HCT116 (cell line): ENCODE data around the gene PDIK1L. TPM values are rescaled to one million over a fixed set of nuclear protein-coding genes. Genes with fewer than 3 reads are reported as not detected.

Experiments used
- ATAC-seq: fragments of 200-7000 bp; cut with Tn5 transposase; 2 replicates; pipeline ENCODE4 v1.9.1; 2020; ENCODE audit warnings: mild to moderate bottlenecking, moderate library complexity
- BruUV-seq: library from RNA; stranded (reverse); fragments of 400-500 nt; replicated peaks from 2 replicates; lab custom pipeline; 2021; lab: Mats Ljungman, UMichigan
- CTCF ChIA-PET: fragments of 300-600 bp; sonication (Branson Sonifier 250); formaldehyde crosslinking; loops from one replicate; lab custom pipeline; 2021; ENCODE audit warnings: antibody characterized with exemption; lab: Charles Lee
- POLR2A ChIA-PET: fragments of 300-600, 350-600 bp; sonication (Branson Sonifier 250); formaldehyde crosslinking; loops from one replicate; lab custom pipeline; 2021; ENCODE audit warnings: antibody characterized with exemption; lab: Charles Lee
- RAD21 ChIA-PET, 2 experiments: fragments of 300-600 bp; sonication (Branson Sonifier 250); formaldehyde crosslinking; loops; one replicate each; lab custom pipeline; 2023; ENCODE audit warnings: low total read pairs in 2 of 2; ENCODE audit not compliant: uncharacterized antibody in 2 of 2, unreplicated experiment in 2 of 2, low non-redundant PET in 1 of 2; lab: Charles Lee
- DNase-seq: peaks from one replicate; pipeline ENCODE4 v3.0.0-alpha.2; 2010; ENCODE audit warnings: low read depth, low spot score
- H2AFZ ChIP-seq: fragments of 200-600 bp; shearing (Covaris generic), sonication (generic); 2 replicates; pipeline ENCODE4 v1.6.1; 2017; ENCODE audit warnings: low read depth, mixed run types, mixed read lengths, antibody characterized with exemption, low read length; ENCODE audit not compliant: poor library complexity, severe bottlenecking
- H3K27ac ChIP-seq: 2 replicates; pipeline ENCODE4 v1.5.1; 2012; ENCODE audit warnings: low read depth, low read length
- H3K27me3 ChIP-seq: fragments of 200-600 bp; sonication (generic); 2 replicates; pipeline ENCODE4 v1.6.1; 2016; ENCODE audit warnings: mixed run types, low read length, mixed read lengths; ENCODE audit not compliant: insufficient read depth
- H3K36me3 ChIP-seq, 2 experiments: fragments of 200-500 bp in 1 of 2; fragments of 200-600 bp in 1 of 2; sonication (Bioruptor generic) in 1 of 2; sonication (generic) in 1 of 2; 2 replicates each; pipeline versions ENCODE4 v1.5.1 to v1.6.1; 2014 to 2016; ENCODE audit warnings: low read length in 2 of 2, inconsistent platforms in 1 of 2, mixed read lengths in 1 of 2, mixed run types in 1 of 2; ENCODE audit not compliant: insufficient read depth in 2 of 2, control insufficient read depth in 1 of 2
- H3K4me1 ChIP-seq, 2 experiments: fragments of 200-600 bp in 1 of 2; sonication (generic) in 1 of 2; 2 replicates each; pipeline versions ENCODE4 v1.5.1 to v1.6.1; 2012 to 2017; ENCODE audit warnings: low read length in 2 of 2, inconsistent platforms in 1 of 2, mild to moderate bottlenecking in 1 of 2, mixed read lengths in 1 of 2, mixed run types in 1 of 2, moderate library complexity in 1 of 2; ENCODE audit not compliant: insufficient read depth in 2 of 2, control insufficient read depth in 1 of 2
- H3K4me2 ChIP-seq: fragments of 200-600 bp; sonication (generic); 2 replicates; pipeline ENCODE4 v1.6.1; 2017; ENCODE audit warnings: mixed run types, low read length, mixed read lengths
- H3K4me3 ChIP-seq, 2 experiments: fragments of 200-600 bp in 1 of 2; sonication (generic) in 1 of 2; replicated peaks in 1 of 2; 2 replicates each; pipeline ENCODE4 v1.5.1; 2011 to 2016; ENCODE audit warnings: low read length in 2 of 2, control low read depth in 1 of 2, low read depth in 1 of 2, mild to moderate bottlenecking in 1 of 2, mixed read lengths in 1 of 2, mixed run types in 1 of 2
- H3K79me2 ChIP-seq: fragments of 200-600 bp; sonication (generic); 2 replicates; pipeline ENCODE4 v1.6.1; 2017; ENCODE audit warnings: mild to moderate bottlenecking, mixed run types, low read length, moderate library complexity, mixed read lengths; ENCODE audit not compliant: insufficient read depth
- H3K9ac ChIP-seq: fragments of 200-600 bp; sonication (generic); 2 replicates; pipeline ENCODE4 v1.6.1; 2016; ENCODE audit warnings: low read length, mixed read lengths
- H3K9me2 ChIP-seq: fragments of 200-600 bp; sonication (generic), shearing (Covaris generic); 2 replicates; pipeline ENCODE4 v1.6.1; 2017; ENCODE audit warnings: mixed run types, mild to moderate bottlenecking, moderate library complexity; ENCODE audit not compliant: insufficient read depth
- H3K9me3 ChIP-seq, 2 experiments: fragments of 200-500 bp in 1 of 2; fragments of 200-600 bp in 1 of 2; sonication (Bioruptor generic) in 1 of 2; sonication (generic) in 1 of 2; 2 replicates each; pipeline ENCODE4 v1.6.1; 2014 to 2017; ENCODE audit warnings: low read length in 2 of 2, mixed read lengths in 2 of 2, inconsistent platforms in 1 of 2, low read depth in 1 of 2, mild to moderate bottlenecking in 1 of 2, mixed run types in 1 of 2, moderate library complexity in 1 of 2; ENCODE audit not compliant: control insufficient read depth in 1 of 2, insufficient read depth in 1 of 2
- H4K20me1 ChIP-seq: fragments of 200-600 bp; sonication (generic), shearing (Covaris generic); 2 replicates; pipeline ENCODE4 v1.6.1; 2017; ENCODE audit warnings: mixed run types, mild to moderate bottlenecking, moderate library complexity; ENCODE audit not compliant: insufficient read depth
- CBX3 ChIP-seq: IDR thresholded peaks from 2 replicates; pipeline ENCODE4 v1.6.1; 2012; ENCODE audit warnings: low read depth
- EGR1 ChIP-seq: IDR thresholded peaks from 2 replicates; pipeline ENCODE4 v1.6.1; 2012; ENCODE audit warnings: low read depth
- EZH2 ChIP-seq: fragments of 200-600 bp; sonication (generic); IDR thresholded peaks from 2 replicates; pipeline ENCODE4 v1.6.1; 2017; ENCODE audit warnings: antibody characterized with exemption, mixed run types
- EZH2phosphoT487 ChIP-seq: fragments of 200-600 bp; IDR thresholded peaks from 2 replicates; pipeline ENCODE4 v1.6.1; 2018; ENCODE audit warnings: antibody characterized with exemption, borderline replicate concordance
- JUND ChIP-seq: IDR thresholded peaks from 2 replicates; pipeline ENCODE4 v1.6.1; 2012
- MAX ChIP-seq: IDR thresholded peaks from 2 replicates; pipeline ENCODE4 v1.6.1; 2012
- POLR2A ChIP-seq: IDR thresholded peaks from 2 replicates; pipeline ENCODE4 v1.7.0; 2011; ENCODE audit warnings: borderline replicate concordance; ENCODE audit not compliant: insufficient read depth, insufficient read length; ENCODE audit errors: extremely low read depth
- POLR2AphosphoS5 ChIP-seq: IDR thresholded peaks from 2 replicates; pipeline ENCODE4 v1.6.1; 2011; ENCODE audit warnings: mild to moderate bottlenecking, low read depth, low read length, moderate library complexity
- SIN3A ChIP-seq: IDR thresholded peaks from 2 replicates; pipeline ENCODE4 v1.6.1; 2012; ENCODE audit warnings: low read depth
- SP1 ChIP-seq: IDR thresholded peaks from 2 replicates; pipeline ENCODE4 v1.6.1; 2012; ENCODE audit warnings: low read depth
- intact Hi-C: fragments of 100-400 bp; cut with micrococcal nuclease; formaldehyde crosslinking; loops from 2 replicates; pipeline ENCODE4 v1.10.0; 2022
- total RNA-seq: library from RNA; stranded (reverse); gene quantifications from one replicate; pipeline ENCODE4 v1.2.1, GENCODE V29; 2021; ENCODE audit not compliant: unreplicated experiment
- TF ChIP-seq, protein P1 (sequence below): IDR thresholded peaks from 2 replicates; pipeline ENCODE4 v1.6.1; 2012
- TF ChIP-seq, protein P2 (sequence below): IDR thresholded peaks from 2 replicates; pipeline ENCODE4 v1.6.1; 2012; ENCODE audit warnings: low read depth
- TF ChIP-seq, protein P3 (sequence below), 3 experiments: fragments of 200-600 bp in 1 of 3; sonication (generic) in 1 of 3; IDR thresholded peaks in 2 of 3; conservative IDR thresholded peaks in 1 of 3; 2 replicates each; pipeline ENCODE4 v1.5.1; 2012 to 2017; ENCODE audit warnings: low read depth in 2 of 3, low read length in 2 of 3, antibody characterized with exemption in 1 of 3, borderline replicate concordance in 1 of 3, control low read depth in 1 of 3, mild to moderate bottlenecking in 1 of 3, mixed read lengths in 1 of 3, mixed run types in 1 of 3, moderate library complexity in 1 of 3; ENCODE audit not compliant: insufficient read depth in 1 of 3

PDIK1L gene
- total RNA-seq, 1 experiment from 2014 or later, result 8.8 TPM

GRCh38 chr1:26064553-26064952 lies 47.1 kb upstream of the PDIK1L start:
- no peak overlapping the region for H3K4me2 ChIP-seq
- no peak overlapping the region for H3K9ac ChIP-seq
- ATAC-seq (no peak), DNase-seq (no peak)
- no peak overlapping the region for H3K27ac ChIP-seq
- no TSS peak for BruUV-seq
- no peaks in the 10 kb centered on the region for H3K79me2 ChIP-seq
- H2AFZ ChIP-seq, result no peak overlapping the region
- no peak overlapping the region for H3K4me3 ChIP-seq
- no peaks in the 10 kb centered on the region for H3K36me3 ChIP-seq
- RAD21 ChIA-PET, result no interaction called here
- POLR2A ChIA-PET, result no interaction called here
- H4K20me1 ChIP-seq, result no peaks in the 10 kb centered on the region
- H3K9me2 ChIP-seq, result no peaks in the 10 kb centered on the region
- H3K9me3 ChIP-seq, result no peaks in the 10 kb centered on the region
- no peaks in the 10 kb centered on the region; the same call in 1 of the 2 replicates for H3K27me3 ChIP-seq
- CTCF ChIA-PET, result no interaction called here
- H3K4me1 ChIP-seq, result no peaks in the 10 kb centered on the region
- TF ChIP-seq POLR2A (no peak), SP1 (no peak), JUND (no peak), EZH2 (no peak), MAX (no peak), EZH2phosphoT487 (no peak), EGR1 (no peak), SIN3A (no peak), CBX3 (no peak), POLR2AphosphoS5 (no peak)
- TF ChIP-seq, protein P1, sequence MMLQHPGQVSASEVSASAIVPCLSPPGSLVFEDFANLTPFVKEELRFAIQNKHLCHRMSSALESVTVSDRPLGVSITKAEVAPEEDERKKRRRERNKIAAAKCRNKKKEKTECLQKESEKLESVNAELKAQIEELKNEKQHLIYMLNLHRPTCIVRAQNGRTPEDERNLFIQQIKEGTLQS, result no peak
- TF ChIP-seq, protein P2, sequence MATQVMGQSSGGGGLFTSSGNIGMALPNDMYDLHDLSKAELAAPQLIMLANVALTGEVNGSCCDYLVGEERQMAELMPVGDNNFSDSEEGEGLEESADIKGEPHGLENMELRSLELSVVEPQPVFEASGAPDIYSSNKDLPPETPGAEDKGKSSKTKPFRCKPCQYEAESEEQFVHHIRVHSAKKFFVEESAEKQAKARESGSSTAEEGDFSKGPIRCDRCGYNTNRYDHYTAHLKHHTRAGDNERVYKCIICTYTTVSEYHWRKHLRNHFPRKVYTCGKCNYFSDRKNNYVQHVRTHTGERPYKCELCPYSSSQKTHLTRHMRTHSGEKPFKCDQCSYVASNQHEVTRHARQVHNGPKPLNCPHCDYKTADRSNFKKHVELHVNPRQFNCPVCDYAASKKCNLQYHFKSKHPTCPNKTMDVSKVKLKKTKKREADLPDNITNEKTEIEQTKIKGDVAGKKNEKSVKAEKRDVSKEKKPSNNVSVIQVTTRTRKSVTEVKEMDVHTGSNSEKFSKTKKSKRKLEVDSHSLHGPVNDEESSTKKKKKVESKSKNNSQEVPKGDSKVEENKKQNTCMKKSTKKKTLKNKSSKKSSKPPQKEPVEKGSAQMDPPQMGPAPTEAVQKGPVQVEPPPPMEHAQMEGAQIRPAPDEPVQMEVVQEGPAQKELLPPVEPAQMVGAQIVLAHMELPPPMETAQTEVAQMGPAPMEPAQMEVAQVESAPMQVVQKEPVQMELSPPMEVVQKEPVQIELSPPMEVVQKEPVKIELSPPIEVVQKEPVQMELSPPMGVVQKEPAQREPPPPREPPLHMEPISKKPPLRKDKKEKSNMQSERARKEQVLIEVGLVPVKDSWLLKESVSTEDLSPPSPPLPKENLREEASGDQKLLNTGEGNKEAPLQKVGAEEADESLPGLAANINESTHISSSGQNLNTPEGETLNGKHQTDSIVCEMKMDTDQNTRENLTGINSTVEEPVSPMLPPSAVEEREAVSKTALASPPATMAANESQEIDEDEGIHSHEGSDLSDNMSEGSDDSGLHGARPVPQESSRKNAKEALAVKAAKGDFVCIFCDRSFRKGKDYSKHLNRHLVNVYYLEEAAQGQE, result no peak
- TF ChIP-seq, protein P3, sequence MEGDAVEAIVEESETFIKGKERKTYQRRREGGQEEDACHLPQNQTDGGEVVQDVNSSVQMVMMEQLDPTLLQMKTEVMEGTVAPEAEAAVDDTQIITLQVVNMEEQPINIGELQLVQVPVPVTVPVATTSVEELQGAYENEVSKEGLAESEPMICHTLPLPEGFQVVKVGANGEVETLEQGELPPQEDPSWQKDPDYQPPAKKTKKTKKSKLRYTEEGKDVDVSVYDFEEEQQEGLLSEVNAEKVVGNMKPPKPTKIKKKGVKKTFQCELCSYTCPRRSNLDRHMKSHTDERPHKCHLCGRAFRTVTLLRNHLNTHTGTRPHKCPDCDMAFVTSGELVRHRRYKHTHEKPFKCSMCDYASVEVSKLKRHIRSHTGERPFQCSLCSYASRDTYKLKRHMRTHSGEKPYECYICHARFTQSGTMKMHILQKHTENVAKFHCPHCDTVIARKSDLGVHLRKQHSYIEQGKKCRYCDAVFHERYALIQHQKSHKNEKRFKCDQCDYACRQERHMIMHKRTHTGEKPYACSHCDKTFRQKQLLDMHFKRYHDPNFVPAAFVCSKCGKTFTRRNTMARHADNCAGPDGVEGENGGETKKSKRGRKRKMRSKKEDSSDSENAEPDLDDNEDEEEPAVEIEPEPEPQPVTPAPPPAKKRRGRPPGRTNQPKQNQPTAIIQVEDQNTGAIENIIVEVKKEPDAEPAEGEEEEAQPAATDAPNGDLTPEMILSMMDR (IDR thresholded peaks at IDR 0.05 in 2 of 3, conservative IDR thresholded peaks at IDR 0.05 in 1 of 3; ENCODE audit: borderline replicate concordance in 1 of 3, insufficient read depth in 1 of 3, low read depth in 2 of 3, low read length in 2 of 3), result no peak
- intact Hi-C loops, result no loop called here
